ENCODE results near the gene RAB1A.
A peak's percentile ranks its signal among the peaks of the same experiment; 100 is the strongest.

RAB1A gene

GRCh38 chr2:65044097-65044735, 85.7 kb downstream of the RAB1A start:
- no peak for DNase-seq (ENCODE audit: low spot score)
- no peak for TF ChIP-seq CTCF (conservative IDR thresholded peaks at IDR 0.05; ENCODE audit: low read depth)
- ChIA-PET POLR2A (ENCODE audit: low non-redundant PET) (no interaction called here), CTCF (interaction anchor here (0.6 kb wide), 1 partner anchor 892 kb away, joined by 5 read pairs; no protein-coding TSS in a partner anchor)
- no peak overlapping the region for H3K27ac ChIP-seq

- ChIA-PET POLR2A (ENCODE audit: low non-redundant PET) (no interaction called here), CTCF (interaction anchor here (1.1 kb wide), 1 partner anchor 125 kb away, joined by 6 read pairs; no protein-coding TSS in a partner anchor)
- no peak overlapping the region for H3K27ac ChIP-seq
- no peak for DNase-seq (ENCODE audit: low spot score)
- TF ChIP-seq CTCF (conservative IDR thresholded peaks at IDR 0.05; ENCODE audit: low read depth) = no peak
These were observed 86.9 kb downstream of the RAB1A start for GRCh38 chr2:65043001-65043400.

GRCh38 chr2:65040400-65041261, 89.3 kb downstream of the RAB1A start:
- DNase-seq (ENCODE audit: low spot score) = peak; percentile 86
- no peak overlapping the region for H3K27ac ChIP-seq
- CTCF ChIA-PET = interaction anchor here (0.6 to 1.0 kb wide), 3 partner anchors 118 to 458 kb away, joined by 3 to 15 read pairs (median 4); no protein-coding TSS in a partner anchor
- POLR2A ChIA-PET (ENCODE audit: low non-redundant PET) = no interaction called here
- peak; percentile 95 for TF ChIP-seq CTCF (conservative IDR thresholded peaks at IDR 0.05; ENCODE audit: low read depth)

- no peak overlapping the region for H3K27ac ChIP-seq
- ChIA-PET POLR2A (ENCODE audit: low non-redundant PET) (no interaction called here), CTCF (no interaction called here)
- TF ChIP-seq CTCF (conservative IDR thresholded peaks at IDR 0.05; ENCODE audit: low read depth) = no peak
- DNase-seq (ENCODE audit: low spot score) = no peak
These were observed 90.3 kb downstream of the RAB1A start for GRCh38 chr2:65039640-65040039.

- POLR2A ChIA-PET (ENCODE audit: low non-redundant PET) = no interaction called here
- no peak overlapping the region for H3K27ac ChIP-seq
These were observed 92.7 kb downstream of the RAB1A start for GRCh38 chr2:65037178-65037577.

More at GRCh38 chr2:65037178-65037577, 92.7 kb downstream of the RAB1A start:
- DNase-seq (ENCODE audit: low spot score) = peak; percentile 26
- no peak for TF ChIP-seq CTCF (conservative IDR thresholded peaks at IDR 0.05; ENCODE audit: low read depth)
- CTCF ChIA-PET = interaction anchor here (1.7 kb wide), 1 partner anchor 119 kb away, joined by 5 read pairs; no protein-coding TSS in a partner anchor
